H54 (cell line): Measurements from ENCODE around the gene CRHR1.

ENCODE experiments used
- DNase-seq: peaks from one replicate; pipeline ENCODE4 v3.0.0; 2011; ENCODE audit warnings: low spot score, mixed read lengths; ENCODE audit not compliant: insufficient read length
- FAIRE-seq: peaks from 3 replicates; lab custom pipeline; 2011; peaks lifted over from hg19 to GRCh38; lab: Jason Lieb, UNC
- POLR2A ChIP-seq: IDR thresholded peaks from 2 replicates; pipeline ENCODE4 v1.6.1; 2011; ENCODE audit warnings: low read depth, mild to moderate bottlenecking, low read length

Gene CRHR1

GRCh38 chr17:45751466-45751865 lies 32.7 kb upstream of the CRHR1 start:
- no peak for TF ChIP-seq POLR2A
- no peak for FAIRE-seq

GRCh38 chr17:45752246-45752645 lies 31.9 kb upstream of the CRHR1 start:
- TF ChIP-seq POLR2A, result no peak
- FAIRE-seq (no peak), DNase-seq (no peak)

More at GRCh38 chr17:45751466-45751865, 32.7 kb upstream of the CRHR1 start:
- no peak for DNase-seq

- FAIRE-seq (no peak), DNase-seq (no peak)
- no peak for TF ChIP-seq POLR2A
Observed at GRCh38 chr17:45753645-45754225, 30.4 kb upstream of the CRHR1 start.

- no peak for TF ChIP-seq POLR2A
- no peak for FAIRE-seq
- no peak for DNase-seq
Observed at GRCh38 chr17:45755050-45755449, 29.1 kb upstream of the CRHR1 start.

DNA sequence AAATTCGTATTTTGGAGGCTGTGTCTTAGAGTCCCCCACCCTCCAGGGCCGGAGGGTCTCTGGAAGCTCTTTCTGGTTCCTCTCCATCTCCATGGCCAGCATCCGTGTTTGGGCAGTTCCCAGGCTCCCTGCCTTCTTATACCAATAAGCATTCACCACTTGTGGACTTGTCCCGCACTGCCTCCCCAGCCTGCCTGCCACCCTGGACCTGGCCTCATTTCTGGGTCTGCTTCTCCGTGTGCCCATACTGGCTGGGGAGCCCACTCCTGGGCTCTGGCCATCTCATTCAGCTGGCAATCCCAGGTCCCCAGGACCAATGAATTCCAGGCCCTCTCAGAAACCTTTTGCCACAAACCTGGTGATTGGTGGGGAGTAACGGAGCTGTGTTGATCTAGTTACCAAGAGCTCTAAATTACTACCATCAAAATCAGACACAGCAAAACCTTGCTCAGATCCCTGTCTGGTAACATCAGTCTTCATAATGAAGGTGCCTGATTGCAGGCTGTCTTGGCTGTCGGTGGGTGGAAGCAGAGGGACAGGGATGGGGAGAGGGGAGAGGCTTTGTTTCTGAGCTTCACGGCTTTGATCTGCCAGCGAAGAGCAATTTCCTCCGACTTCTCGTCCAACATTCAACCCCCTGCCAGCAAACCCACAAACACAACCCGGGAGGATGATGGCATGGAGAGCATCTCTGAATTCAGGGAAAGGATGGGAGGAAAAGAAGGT lies 27.7 kb upstream of the CRHR1 start:
- TF ChIP-seq POLR2A, result no peak
- FAIRE-seq, result no peak
- DNase-seq, result no peak

DNA sequence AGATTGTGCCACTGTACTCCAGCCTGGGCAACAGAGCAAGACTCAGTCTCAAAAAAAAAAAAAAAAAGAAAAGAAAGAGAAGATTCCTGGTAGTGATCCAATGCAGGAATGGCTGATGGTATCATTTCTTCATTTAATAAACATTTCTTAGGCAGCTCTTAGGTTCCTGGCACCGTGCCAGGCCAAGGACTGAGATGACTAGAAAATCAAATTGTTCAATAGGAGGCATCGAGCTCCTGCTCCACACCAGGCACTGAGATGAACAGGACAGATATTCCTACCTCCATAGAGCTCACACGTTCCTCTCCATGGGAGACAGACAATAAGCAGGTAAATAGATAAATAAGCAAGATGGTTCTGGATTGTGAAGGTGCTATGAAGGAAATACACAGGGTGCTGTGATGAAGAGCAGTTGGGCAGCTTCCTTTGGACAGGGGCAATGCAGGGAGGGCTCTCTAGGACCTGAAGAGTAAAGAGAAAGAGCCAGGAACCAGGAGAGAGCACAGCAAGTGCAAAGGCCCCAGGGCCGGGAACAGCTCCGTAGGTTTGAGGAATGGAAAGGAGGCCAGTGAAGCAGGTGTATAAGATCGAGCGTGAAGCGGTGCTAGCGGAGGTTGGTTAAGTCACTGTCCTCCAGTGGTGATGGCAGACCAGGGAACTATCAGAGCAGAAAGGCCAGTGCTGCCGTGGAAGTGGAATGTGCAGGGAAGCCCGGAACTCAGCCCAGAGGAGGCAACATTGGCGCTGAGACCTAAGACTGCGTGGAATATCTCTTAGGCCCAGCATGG lies 26.5 kb upstream of the CRHR1 start:
- FAIRE-seq, result no peak
- no peak for TF ChIP-seq POLR2A
- DNase-seq, result no peak

GRCh38 chr17:45758544-45758943 lies 25.6 kb upstream of the CRHR1 start:
- DNase-seq, result no peak
- no peak for FAIRE-seq
- no peak for TF ChIP-seq POLR2A

- no peak for FAIRE-seq
- peak; percentile 35 for DNase-seq
- no peak for TF ChIP-seq POLR2A
Observed at GRCh38 chr17:45759761-45760160, 24.4 kb upstream of the CRHR1 start.

DNA sequence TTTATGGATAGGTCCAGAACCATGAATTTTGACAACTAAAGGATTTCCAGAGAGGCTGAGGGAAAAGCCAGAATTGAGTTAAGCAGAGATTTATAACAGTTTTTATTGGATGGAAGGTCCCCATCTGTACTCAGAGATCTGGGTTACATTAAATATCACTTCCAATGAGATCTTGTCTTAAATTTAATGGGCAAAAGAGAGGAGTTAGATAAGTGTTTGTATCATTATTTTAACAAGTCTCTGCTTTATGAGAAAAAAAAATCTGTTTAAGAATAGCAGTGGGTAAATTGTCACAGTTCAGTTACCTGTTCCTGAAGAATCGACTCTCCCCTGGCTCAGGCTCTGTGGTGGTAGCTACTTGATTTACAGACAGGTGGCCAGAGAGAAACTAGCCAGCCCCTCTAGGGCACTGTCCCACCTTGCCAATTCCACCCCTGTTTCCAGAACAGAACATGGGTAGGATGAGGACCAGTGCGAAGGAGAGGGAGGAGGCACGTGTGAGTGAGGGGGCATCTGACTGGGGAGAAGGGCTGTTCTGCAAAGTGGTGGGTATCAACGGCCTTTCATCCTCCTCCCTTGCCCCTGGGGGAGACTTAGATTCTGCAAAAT lies 22.1 kb upstream of the CRHR1 start:
- TF ChIP-seq POLR2A, result no peak
- DNase-seq (no peak), FAIRE-seq (no peak)

- FAIRE-seq, result no peak
- no peak for DNase-seq
- no peak for TF ChIP-seq POLR2A
Observed at GRCh38 chr17:45763182-45763581, 20.9 kb upstream of the CRHR1 start.

- no peak for TF ChIP-seq POLR2A
- no peak for FAIRE-seq
- DNase-seq, result no peak
Observed at GRCh38 chr17:45764479-45764878, 19.6 kb upstream of the CRHR1 start.

DNA sequence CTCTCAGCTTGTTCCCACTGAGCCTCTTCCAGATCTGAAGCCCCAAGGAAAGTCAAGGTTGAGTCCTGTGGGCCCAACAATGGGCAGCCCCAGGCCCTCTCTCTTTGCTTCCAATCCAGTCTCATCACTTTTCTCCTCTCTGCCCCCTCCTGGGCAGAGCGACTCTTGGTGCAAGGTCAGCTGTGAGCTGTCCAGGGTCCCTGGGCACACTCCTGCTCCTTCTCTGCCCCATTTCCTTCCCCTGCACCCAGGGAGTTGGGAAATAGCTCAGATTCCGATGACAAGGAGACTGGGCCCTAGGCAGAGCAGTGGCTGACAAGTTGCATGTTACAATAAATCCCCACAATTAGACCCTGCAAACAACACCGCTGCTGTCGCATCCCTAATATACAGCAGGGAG lies 16.1 kb upstream of the CRHR1 start:
- TF ChIP-seq POLR2A, result no peak
- DNase-seq (no peak), FAIRE-seq (no peak)

GRCh38 chr17:45770632-45771270 lies 13.4 kb upstream of the CRHR1 start:
- no peak for FAIRE-seq
- DNase-seq, result no peak

More at GRCh38 chr17:45770632-45771270, 13.4 kb upstream of the CRHR1 start:
- no peak for TF ChIP-seq POLR2A
